BE2C (cell line): ENCODE results near the gene BMPR2.
"Not testable (repeated sequence)": the region's sequence is repeated elsewhere in the genome, so short reads cannot be mapped to it uniquely, and the experiment has no call there.

ENCODE experiments used
- DNase-seq: peaks from one replicate; pipeline ENCODE4 v3.0.0-alpha.2; 2020
- H3K27me3 ChIP-seq: fragments of 250-450 bp; sonication (Bioruptor Pico); 2 replicates; pipeline ENCODE4 v1.5.1; 2020; ENCODE audit warnings: mild to moderate bottlenecking
- H3K36me3 ChIP-seq: fragments of 250-450 bp; sonication (Bioruptor Pico); 2 replicates; pipeline ENCODE4 v1.5.1; 2020; ENCODE audit warnings: mild to moderate bottlenecking
- H3K4me1 ChIP-seq: fragments of 250-450 bp; sonication (Bioruptor Pico); 2 replicates; pipeline ENCODE4 v1.5.1; 2020
- H3K4me3 ChIP-seq: 2 replicates; pipeline ENCODE4 v1.5.1; 2011; ENCODE audit warnings: low read depth, low read length
- H3K9me3 ChIP-seq: fragments of 250-450 bp; sonication (Bioruptor Pico); 2 replicates; pipeline ENCODE4 v1.5.1; 2020
- CTCF ChIP-seq: IDR thresholded peaks from 2 replicates; pipeline ENCODE4 v1.5.1; 2012; ENCODE audit warnings: mild to moderate bottlenecking, low read depth, low read length

Gene BMPR2

GRCh38 chr2:202495230-202495604 is 119.1 kb downstream of the BMPR2 start:
- no peaks in the 10 kb centered on the region for H3K36me3 ChIP-seq
- H3K4me1 ChIP-seq = no peaks in the 10 kb centered on the region
- DNase-seq = no peak
- TF ChIP-seq CTCF = no peak
- no peak overlapping the region for H3K4me3 ChIP-seq
- no peaks in the 10 kb centered on the region for H3K9me3 ChIP-seq
- H3K27me3 ChIP-seq = no peaks in the 10 kb centered on the region

GRCh38 chr2:202496835-202497472 is 120.8 kb downstream of the BMPR2 start:
- not testable (repeated sequence) for DNase-seq, H3K36me3 ChIP-seq, H3K27me3 ChIP-seq, H3K9me3 ChIP-seq, H3K4me1 ChIP-seq, H3K4me3 ChIP-seq

GRCh38 chr2:202497473-202497866 is 121.3 kb downstream of the BMPR2 start:
- H3K36me3 ChIP-seq, H3K27me3 ChIP-seq, H3K4me3 ChIP-seq, DNase-seq, H3K4me1 ChIP-seq, H3K9me3 ChIP-seq: not testable (repeated sequence)

- H3K27me3 ChIP-seq, H3K9me3 ChIP-seq, DNase-seq: not testable (repeated sequence)
Observed at GRCh38 chr2:202499841-202500240, 123.7 kb downstream of the BMPR2 start.

GRCh38 chr2:202503276-202503675 is 127.1 kb downstream of the BMPR2 start:
- H3K36me3 ChIP-seq, H3K4me3 ChIP-seq, DNase-seq, H3K9me3 ChIP-seq, H3K4me1 ChIP-seq, H3K27me3 ChIP-seq: not testable (repeated sequence)

More at GRCh38 chr2:202499841-202500240, 123.7 kb downstream of the BMPR2 start:
- H3K36me3 ChIP-seq, H3K4me3 ChIP-seq, H3K4me1 ChIP-seq: not testable (repeated sequence)

- no peak for DNase-seq
- Histone ChIP-seq H3K36me3 (0 out of 2 replicates have a peak, but pooled peaks cover 3% of the 10 kb centered on the region), H3K9me3 (no peaks in the 10 kb centered on the region), H3K4me3 (no peak overlapping the region), H3K4me1 (no peaks in the 10 kb centered on the region), H3K27me3 (peaks cover 3% of the 10 kb centered on the region; the same call in 1 of the 2 replicates)
- no peak for TF ChIP-seq CTCF
Observed at GRCh38 chr2:202508686-202509085, 132.6 kb downstream of the BMPR2 start.

- Histone ChIP-seq H3K4me1 (no peaks in the 10 kb centered on the region), H3K9me3 (no peaks in the 10 kb centered on the region), H3K27me3 (peaks cover 3% of the 10 kb centered on the region; the same call in 1 of the 2 replicates), H3K36me3 (peaks cover 11% of the 10 kb centered on the region), H3K4me3 (no peak overlapping the region)
- TF ChIP-seq CTCF = no peak
- no peak for DNase-seq
Observed at GRCh38 chr2:202510911-202511310, 134.8 kb downstream of the BMPR2 start.

- TF ChIP-seq CTCF = no peak
- Histone ChIP-seq H3K27me3 (peaks cover 3% of the 10 kb centered on the region; the same call in 1 of the 2 replicates), H3K36me3 (peaks cover 11% of the 10 kb centered on the region), H3K4me3 (no peak overlapping the region), H3K9me3 (no peaks in the 10 kb centered on the region), H3K4me1 (no peaks in the 10 kb centered on the region)
- no peak for DNase-seq
Observed at GRCh38 chr2:202512176-202512575, 136.0 kb downstream of the BMPR2 start.
